Glomerular endothelial cell (primary cell): ENCODE data around the gene TIAL1. TPM values are rescaled to one million over a fixed set of nuclear protein-coding genes. Genes with fewer than 3 reads are reported as not detected.
"Not testable (repeated sequence)": the region's sequence is repeated elsewhere in the genome, so short reads cannot be mapped to it uniquely, and the experiment has no call there.

Experiments used
- DNase-seq: peaks from one replicate; pipeline ENCODE4 v3.0.0-alpha.2; 2011; ENCODE audit warnings: low read depth, low spot score; ENCODE audit errors: extremely low read depth
- total RNA-seq: library from RNA; depleted of rRNA; stranded (reverse); fragments of >200 nt; gene quantifications from 2 replicates; pipeline ENCODE4 v1.2.3, GENCODE V29; 2015

The TIAL1 gene
- 63.2 and 72.0 TPM in 2 replicates for total RNA-seq

DNA sequence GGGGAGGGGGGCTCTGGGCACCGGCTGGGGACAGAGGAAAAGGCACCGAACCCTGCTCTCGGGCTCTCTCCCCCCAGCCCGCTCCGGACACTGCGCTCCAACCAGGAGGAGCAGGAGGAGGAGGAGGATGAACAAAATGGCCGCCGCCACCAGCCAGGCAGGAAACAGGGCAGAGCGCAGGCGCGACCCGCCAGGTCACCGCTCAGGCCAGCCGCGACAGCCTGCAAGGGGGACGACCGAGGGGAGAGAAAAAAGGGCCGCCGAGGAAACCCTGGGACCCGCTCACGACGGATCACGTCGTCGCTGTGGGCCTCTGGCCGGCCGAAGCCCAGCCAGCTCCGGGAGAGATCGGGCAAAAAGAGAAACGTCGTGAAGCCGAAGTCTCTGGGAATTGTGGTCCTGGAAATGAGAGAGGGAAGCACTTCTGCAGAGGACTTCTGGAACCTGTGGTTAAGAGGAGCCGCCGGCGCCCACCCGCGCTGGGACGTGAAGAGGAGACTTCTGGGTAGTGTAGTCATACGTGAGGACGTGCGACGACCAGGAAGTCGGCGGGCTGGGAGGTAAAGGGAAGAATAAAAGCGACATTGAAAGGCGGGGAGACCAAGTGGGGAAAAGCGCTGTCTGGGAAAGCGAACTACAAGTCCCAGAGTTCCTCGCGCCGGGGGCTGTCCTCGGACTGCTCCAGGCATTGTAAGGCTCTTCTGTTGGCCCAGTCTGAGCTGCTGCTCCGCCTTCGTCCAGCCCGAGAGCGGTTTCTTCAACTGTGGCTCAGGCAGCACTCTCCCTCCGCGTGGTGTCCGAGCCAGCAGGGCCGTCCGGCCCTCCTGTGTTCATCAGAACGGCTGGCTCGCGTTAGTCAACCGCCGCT lies at the start of gene TIAL1:
TIAL1 (minus strand) TSS at position 428 of the 868 bp plus-strand sequence. CDS start 499 bp downstream, outside the sequence.
- peak; percentile 96 for DNase-seq

- DNase-seq = no peak
These were observed 48.2 kb upstream of the TIAL1 start for GRCh38 chr10:119644994-119645393.

DNA sequence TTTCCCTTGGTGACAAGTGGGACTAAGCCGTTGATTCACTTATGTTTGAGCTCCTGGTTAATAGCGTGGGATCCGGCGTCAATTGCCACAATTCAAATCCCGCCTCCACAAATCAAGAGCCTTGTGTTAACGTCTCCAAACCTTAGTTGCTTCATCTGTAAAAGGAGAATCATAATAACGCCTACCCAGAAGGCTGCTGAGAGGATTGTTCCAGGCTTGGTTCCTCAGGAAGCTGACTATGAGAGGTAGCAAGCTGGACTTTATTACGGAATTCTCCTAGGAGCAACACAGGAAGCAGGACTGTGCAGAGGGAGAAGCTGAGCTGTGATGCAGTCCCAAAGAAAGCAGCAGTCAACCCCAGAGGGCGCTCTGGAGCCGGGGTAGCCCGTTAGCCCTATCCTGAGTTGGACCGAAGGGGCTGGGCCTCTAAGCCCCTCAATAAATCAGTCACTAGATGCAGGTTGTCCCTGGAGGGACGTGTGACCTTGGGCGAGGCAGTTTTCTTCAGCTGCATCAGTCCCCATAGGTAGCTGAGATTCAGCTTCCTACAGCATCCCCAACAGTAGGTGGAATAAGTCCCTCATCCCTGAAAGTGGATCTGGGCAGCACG lies 47.5 kb upstream of the TIAL1 start:
- no peak for DNase-seq

DNA sequence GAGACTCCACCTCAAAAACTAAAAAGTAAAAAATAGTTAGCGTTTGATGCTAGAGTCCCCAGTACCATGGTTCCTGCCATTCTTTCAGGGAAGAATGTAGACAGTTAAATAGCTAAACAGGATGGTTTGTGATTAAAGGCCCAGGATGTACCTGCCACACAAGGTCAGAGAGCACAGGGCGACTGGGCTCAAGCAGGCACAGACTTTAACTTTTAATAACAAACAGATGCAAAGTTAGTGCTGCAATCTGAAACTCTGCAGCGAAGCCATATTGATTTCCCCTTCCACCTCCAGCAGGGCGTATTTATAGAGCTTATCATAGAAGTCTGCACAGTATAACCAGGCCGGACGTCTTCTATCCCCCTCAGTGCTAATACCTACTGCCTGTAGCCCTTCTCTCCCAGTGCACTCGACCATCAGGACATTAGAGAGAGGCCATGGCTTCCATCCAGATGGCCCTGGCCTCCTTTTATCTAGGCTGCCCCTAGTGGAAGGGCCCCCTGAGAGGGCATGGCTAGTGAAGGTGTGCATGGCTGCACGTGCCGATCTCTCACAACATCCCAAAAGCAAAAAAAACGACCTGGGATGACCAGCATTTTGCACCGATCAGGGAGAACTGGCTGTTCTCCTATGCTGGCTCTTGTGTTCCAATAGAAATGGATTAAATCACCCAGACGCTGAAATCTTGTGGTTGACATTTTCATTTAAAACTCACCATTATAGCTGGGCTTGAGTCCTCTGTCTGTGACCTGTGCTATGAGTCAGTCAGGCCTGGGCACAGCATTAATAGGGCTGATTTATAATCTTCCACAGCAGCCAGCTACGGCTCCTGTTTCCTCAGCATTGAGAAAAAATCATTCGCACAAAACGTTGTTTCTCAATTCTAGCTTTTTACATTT lies 46.8 kb upstream of the TIAL1 start:
- no peak for DNase-seq

GRCh38 chr10:119642556-119643111 lies 45.9 kb upstream of the TIAL1 start:
- DNase-seq = no peak

DNA sequence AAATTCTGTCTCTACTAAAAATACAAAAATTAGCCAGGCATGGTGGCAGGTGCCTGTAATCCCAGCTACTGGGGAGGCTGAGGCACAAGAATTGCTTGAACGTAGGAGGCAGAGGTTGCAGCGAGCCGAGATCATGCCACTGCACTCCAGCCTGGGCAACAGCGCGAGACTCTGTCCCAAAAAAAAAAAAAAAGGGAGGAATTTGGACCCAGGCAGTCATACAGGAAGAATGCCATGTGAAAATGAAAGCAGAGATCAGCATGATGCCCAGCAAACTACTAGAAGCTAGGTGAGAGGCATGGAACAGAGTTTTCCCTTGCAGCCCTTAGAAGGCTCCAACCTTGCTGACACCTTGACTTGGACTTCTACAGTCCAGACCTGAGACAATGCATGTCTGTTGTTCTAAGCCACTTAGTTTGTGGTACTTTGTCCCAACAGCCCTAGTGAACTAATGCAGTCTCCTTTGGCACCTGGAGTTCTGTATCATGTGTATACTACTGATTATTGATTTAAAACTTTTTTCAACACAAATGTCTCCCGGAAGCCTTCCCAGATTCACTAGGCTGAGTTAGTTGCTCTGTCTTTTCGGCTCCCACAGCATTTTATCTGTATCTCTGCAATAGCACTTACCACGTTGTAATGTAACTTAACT lies 44.2 kb upstream of the TIAL1 start:
- DNase-seq = no peak

GRCh38 chr10:119640384-119640783 lies 43.6 kb upstream of the TIAL1 start:
- no peak for DNase-seq

GRCh38 chr10:119638982-119639381 lies 42.2 kb upstream of the TIAL1 start:
- no peak for DNase-seq

DNA sequence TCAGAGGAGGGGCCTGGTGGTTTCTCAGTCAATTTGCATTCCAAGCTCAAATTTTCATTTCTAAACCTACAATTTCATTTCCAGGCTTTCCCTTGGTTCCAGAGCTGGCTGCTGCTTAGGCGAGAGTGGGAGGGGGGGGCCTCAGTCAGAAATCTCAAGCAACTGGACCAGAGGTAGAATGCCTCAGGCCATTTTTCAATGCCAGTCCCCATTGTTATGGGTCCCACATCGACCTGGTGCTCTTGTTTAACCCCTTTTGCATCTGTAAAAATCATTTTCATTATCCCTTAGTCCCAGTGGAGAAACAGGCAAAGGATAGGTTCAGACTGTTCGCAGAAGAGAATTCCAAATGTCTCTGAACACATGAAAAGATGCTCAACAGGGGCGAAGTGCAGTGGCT lies 40.9 kb upstream of the TIAL1 start:
- DNase-seq = no peak

DNA sequence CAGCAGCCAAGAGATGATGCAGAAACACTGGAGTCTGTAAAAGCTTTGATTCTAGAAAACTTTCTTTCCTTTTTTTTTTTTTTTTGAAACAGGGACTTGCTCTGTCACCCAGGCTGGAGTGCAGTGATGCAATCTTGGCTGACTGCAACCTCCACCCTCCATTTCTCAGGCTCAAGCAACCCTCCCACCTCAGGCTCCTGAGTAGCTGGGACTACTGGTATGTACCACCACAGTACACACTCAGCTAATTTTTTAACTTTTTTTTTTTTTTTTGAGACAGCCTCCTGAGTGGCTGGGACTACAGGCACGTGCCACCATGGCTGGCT lies 37.4 kb upstream of the TIAL1 start:
- no peak for DNase-seq

GRCh38 chr10:119633538-119634218 lies 36.9 kb upstream of the TIAL1 start:
- DNase-seq = no peak

DNA sequence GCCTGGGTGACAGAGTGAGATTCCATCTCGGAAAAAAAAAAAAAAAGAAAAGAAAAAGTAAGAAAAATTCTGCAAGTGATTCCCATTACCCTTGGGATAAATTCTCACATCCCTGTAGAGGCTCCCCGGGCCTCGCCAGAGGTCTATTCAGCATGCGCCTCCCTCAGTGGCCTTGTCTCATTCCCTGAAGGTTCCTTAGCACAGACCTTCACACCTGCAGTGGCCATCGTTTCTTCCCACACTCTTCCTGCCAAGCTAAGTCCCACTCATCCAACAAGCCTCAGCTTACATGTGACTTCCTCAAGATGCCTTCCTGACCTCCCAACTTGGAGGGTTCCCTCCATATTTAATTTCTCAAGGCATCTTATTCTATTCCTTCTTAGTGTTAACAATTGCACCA lies 33.5 kb upstream of the TIAL1 start:
- no peak for DNase-seq

DNA sequence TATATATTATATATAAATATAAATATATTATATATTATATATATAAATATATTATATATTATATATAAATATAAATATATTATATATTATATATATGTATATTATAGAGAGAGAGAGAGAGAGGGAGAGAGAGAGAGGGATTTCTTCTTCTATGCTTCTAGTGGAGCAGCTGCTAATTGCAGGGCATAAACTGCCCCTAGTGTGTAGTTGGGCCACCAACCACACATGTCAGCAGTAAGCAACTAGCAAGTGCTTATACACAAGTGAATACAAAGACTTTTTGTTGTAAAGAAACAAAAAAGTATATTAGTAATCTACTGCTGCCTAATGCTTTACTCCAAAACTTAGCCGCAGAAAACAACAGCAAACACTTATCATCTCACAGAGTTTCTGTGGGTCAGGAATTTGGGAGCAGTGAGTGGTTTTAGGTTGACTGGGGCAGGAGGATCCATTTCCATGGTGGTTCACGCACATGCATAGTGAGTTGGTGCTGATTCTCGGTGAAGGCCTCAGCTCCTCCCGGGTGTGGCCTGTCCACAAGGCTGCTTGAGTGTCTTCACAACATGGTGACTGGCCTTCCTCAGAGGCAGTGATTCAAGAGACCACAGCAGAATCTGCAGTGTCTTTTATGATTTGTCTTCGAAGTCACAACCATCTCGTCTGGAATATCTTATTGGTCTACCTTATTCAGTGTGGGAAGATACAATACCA lies 29.0 kb upstream of the TIAL1 start:
- no peak for DNase-seq

- DNase-seq = no peak
These were observed 24.3 kb upstream of the TIAL1 start for GRCh38 chr10:119621078-119621384.

- DNase-seq = no peak
These were observed 23.7 kb upstream of the TIAL1 start for GRCh38 chr10:119620241-119621077.

DNA sequence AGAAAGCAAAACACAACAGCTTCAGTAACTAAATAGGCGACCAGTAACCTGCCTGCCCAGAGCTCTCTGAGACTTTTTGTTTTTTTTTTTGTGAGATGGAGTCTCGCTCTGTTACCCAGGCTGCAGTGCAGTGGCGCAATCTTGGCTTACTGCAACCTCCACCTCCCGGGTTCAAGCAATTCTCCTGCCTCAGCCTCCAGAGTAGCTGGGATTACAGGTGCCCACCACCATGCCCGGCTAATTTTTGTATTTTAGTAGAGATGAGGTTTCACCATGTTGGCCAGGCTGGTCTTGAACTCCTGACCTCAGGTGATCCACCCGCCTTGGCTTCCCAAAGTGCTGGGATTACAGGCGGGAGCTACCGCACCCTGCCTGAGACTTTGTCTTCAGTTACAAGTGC lies 23.0 kb upstream of the TIAL1 start:
- DNase-seq = not testable (repeated sequence)

DNA sequence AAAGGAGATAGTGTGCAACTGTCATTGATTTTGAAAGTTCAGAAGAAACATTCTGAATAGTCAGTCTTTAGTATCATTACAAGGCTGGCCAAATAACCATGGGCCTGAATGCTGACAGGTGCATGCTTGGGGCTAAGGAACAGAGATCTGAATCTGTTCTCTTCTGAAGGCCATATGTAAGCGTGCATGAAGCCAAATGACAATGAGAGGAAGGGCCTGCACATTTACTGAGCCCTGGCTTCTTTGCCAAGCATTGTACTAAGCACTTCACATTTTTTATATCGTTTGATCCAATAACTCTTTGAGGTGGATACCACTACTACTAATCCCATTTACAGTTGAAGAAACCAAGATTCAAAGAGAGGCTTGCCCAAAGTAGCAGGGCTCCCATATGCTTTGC lies 22.5 kb upstream of the TIAL1 start:
- no peak for DNase-seq

DNA sequence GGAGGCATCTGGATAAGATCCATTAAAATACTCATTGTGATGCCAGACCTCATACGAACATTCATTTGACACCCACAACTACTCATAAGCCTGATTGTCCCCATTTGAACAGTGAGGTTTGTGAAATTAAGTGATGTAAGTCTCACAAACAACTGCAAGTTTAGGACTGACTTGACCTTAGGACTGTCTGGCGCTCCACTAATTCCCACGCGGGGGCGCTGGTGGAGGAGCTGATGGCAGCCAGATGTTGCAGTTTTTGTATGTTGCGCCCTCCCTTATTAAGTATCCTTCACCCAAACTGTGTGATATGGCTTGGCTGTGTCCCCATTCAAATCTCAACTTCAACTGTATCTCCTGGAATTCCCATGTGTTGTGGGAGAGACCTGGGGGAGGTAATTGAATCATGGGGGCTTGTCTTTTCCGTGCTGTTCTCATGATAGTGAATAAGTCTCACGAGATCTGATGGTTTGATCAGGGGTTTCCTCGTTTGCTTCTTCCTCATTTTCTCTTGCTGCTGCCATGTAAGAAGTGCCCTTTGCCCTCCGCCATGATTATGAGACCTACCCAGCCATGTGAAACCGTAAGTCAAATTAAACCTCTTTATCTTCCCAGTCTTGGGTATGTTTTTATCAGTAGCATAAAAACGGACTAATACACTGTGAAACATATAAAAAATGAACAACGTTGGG lies 20.3 kb upstream of the TIAL1 start:
- no peak for DNase-seq
